ENCODE data around the gene CCDC187.
"Not testable (repeated sequence)": the region's sequence is repeated elsewhere in the genome, so short reads cannot be mapped to it uniquely, and the experiment has no call there.

CCDC187 gene

GRCh38 chr9:136237486-136238341 is 66.2 kb downstream of the CCDC187 start:
- no peak for FAIRE-seq

GRCh38 chr9:136236471-136237410 is 67.2 kb downstream of the CCDC187 start:
- not testable (repeated sequence) for FAIRE-seq

GRCh38 chr9:136235709-136236455 is 68.0 kb downstream of the CCDC187 start:
- FAIRE-seq: no peak

- FAIRE-seq: no peak
These were observed 68.7 kb downstream of the CCDC187 start for GRCh38 chr9:136235171-136235570.

- no peak for FAIRE-seq
These were observed 69.3 kb downstream of the CCDC187 start for GRCh38 chr9:136234597-136234996.

GRCh38 chr9:136233868-136234267 is 70.0 kb downstream of the CCDC187 start:
- no peak for FAIRE-seq

GRCh38 chr9:136233411-136233810 is 70.5 kb downstream of the CCDC187 start:
- FAIRE-seq: no peak

- no peak for FAIRE-seq
These were observed 70.9 kb downstream of the CCDC187 start for GRCh38 chr9:136232969-136233368.

- FAIRE-seq: no peak
These were observed 72.2 kb downstream of the CCDC187 start for GRCh38 chr9:136231478-136232297.

- no peak for FAIRE-seq
These were observed 73.1 kb downstream of the CCDC187 start for GRCh38 chr9:136230773-136231172.

- no peak for FAIRE-seq
These were observed 73.5 kb downstream of the CCDC187 start for GRCh38 chr9:136230365-136230764.

GRCh38 chr9:136229096-136230065 is 74.5 kb downstream of the CCDC187 start:
- no peak for FAIRE-seq

GRCh38 chr9:136228107-136228875 is 75.6 kb downstream of the CCDC187 start:
- no peak for FAIRE-seq

GRCh38 chr9:136226680-136227407 is 77.0 kb downstream of the CCDC187 start:
- no peak for FAIRE-seq

- no peak for FAIRE-seq
These were observed 77.9 kb downstream of the CCDC187 start for GRCh38 chr9:136225748-136226679.

- FAIRE-seq: no peak
These were observed 78.5 kb downstream of the CCDC187 start for GRCh38 chr9:136225366-136225747.

- FAIRE-seq: no peak
These were observed 79.8 kb downstream of the CCDC187 start for GRCh38 chr9:136223871-136224640.

Data from TTC549 (cell line).